GM10847 (cell line): ENCODE measurements around the gene VPS35L.

ENCODE experiments used
- POLR2A ChIP-seq: IDR thresholded peaks from 2 replicates; pipeline ENCODE4 v1.6.1; 2011; ENCODE audit not compliant: insufficient read length; ENCODE audit errors: extremely low read depth

The VPS35L gene

DNA sequence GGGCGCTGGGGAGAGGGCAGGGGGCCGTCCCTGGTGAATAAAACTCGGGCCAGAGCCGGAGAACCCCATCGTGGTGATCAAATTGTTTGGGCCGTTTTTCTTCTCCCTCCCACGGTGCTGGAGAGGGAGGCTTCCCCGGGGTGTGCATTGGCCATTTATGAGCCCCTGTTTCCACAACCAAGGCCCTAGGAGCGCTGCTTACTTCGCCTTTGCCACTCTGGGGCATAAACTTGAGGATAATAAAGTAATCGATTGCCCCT lies 31.2 kb upstream of the VPS35L start:
- no peak for TF ChIP-seq POLR2A

DNA sequence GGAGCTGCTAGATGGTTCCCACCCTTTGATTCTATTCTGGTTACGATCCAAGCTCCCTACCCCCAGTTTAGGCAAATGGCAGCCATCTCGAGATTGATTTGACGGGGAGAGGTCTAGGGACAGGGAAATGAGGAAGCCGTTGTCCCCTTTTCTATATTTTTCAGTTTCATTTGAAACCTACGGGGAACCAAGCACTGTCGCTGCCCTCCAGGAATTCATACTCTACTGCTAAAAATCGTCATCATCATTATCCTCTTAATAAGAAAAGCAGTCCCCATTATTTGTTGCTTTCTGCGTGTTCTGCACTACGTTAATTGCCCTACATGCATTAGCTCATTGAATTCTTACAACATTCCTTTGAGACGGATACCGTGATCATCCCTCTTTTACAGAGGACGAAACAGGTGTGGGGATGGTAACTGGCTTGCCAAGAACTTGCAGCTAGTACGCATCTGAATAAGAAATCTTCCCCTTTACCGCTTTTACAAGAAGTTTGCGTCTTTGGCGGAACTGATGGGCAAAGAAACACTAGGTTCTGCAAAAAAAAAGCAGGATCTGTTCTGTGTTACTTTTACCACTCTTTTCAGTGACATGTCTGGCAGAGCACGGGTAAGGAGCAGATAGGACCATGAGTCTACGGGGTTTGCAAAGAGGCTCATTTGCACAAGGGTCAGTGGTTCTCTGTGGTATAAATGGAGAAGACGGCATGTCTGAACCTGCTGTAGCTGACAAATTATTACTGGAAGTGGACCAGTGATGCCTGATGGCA lies 30.7 kb upstream of the VPS35L start:
- TF ChIP-seq POLR2A: no peak

DNA sequence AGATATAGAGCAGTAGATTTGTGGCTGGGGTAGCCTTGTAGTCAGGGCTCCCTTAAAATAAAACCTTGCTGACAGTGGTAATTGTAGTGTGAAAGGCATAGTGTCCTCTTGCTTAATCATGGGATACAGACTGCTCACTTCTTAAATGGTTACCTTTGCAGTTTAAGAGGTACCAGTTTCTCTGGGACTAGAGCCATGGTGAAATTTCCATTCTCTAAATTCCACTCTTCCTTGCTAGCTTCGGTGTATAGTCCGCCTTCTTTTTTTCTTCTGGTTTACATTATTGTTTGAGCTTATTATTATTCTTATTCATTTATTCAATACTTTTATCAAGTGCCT lies 30.1 kb upstream of the VPS35L start:
- no peak for TF ChIP-seq POLR2A

DNA sequence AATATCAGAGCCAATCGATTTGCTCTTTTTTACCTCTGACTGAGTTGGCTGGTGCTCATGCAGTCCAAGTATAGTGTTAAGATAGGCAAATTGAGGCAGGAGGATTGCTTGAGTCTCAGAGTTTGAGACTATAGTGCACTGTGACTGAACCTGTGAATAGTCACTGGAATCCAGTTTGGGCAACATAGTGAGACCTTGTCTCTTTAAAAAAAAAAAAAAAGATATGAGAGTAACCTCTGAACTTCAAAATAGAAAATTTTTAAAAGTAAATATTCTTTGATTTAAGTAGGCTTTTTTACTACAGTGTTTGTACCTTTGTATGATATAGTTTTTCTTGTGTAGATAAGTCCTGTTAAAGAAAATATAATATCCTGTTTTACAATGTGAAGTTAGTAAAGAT lies 28.3 kb upstream of the VPS35L start:
- no peak for TF ChIP-seq POLR2A

DNA sequence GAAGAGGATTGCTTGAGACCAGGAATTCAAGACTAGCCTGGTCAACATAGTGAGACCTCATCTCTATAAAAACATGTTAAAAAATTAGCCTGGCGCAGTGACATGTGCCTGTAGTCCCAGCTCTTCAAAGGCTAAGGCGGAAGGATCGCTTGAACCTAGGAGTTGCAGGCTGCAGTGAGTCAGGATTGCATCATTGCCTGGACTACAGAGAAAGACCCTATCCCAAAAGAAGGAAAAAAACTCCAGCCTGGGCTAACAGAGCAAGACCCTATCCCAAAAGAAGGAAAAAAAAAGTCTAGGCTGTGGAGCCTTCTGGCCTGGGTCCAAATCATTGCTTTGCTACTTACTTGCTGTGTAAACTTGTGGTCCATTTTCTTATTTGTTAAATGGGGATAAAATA lies 26.8 kb upstream of the VPS35L start:
- TF ChIP-seq POLR2A: no peak

DNA sequence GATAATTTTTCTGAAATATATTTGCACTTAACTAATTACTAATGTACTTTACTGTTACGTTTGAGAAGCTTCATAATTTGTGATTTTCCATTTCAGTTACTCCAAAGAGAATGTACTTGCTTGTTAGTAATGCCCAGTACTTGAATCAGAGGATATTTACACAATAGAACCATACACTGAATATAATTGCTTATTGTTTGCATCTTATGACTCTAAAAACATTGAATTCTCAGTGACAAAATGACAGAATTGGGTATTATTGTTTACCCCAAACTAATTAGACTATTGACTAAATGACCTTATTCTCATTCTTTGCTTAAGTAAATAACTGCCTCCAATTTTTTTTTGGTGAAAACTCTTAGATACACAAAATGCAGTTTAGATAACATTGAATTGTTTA lies 22.9 kb upstream of the VPS35L start:
- TF ChIP-seq POLR2A: no peak

DNA sequence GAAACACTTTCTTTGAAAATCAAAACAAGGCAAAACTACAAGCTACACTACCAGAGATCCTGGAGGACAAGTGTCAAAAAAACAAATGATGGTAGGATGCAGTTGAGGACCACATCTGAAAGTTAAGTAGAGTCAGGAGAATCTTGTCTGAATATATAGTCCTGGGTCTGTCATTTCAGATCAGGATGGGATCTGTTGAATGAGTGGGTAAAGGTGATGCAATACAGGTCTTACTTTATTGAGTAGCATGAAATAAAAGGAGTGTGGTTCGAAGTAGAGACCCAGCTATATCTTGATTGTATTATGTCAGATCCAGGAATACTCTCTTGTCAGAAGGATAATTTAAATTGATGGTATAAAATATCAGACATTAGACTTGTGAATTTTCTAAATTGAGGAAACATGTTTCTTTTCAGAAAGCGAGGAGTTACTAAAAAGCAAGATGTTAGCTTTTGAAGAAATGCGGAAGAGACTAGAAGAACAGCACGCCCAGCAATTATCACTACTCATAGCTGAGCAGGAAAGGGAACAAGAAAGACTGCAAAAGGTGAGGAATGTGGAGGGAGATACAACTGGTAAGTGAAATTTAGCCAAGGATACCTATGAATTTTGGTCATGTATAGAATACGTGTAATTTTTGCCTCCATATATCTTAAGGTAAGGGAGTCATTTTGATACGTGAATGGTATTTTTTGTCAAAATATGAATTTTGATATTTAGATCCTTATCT lies 15.1 kb upstream of the VPS35L start:
- no peak for TF ChIP-seq POLR2A

DNA sequence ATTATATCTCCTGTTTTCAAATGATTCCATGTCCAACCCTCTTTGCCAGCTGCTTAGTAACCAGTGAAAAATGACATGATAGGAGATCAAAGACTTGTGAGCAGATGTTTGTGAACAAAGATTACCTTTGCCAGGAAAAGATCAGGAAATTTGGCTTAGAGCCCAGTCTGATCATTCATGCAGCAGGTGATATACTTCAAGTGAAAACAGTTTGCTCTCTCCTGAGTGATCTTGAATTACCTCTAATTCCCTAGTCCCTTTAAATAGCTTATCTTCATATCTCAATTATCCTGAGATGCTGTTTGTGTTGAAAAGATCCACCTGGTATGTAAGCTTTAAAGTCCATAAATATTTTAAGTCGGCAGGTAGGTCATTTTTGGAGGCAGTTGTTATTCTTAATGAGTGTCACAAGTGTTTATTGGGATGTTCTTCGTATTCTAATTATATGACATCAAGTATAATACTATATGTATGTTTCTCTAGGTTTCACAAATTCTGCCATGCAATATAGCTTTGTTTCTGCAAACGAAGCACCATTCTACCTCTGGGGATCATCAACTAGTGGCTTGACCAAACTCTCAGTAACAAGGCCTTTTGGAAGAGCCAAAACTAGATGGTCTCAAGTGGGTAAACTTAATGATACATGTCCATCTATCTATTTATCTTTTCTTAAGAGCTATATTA lies 13.2 kb upstream of the VPS35L start:
- no peak for TF ChIP-seq POLR2A

DNA sequence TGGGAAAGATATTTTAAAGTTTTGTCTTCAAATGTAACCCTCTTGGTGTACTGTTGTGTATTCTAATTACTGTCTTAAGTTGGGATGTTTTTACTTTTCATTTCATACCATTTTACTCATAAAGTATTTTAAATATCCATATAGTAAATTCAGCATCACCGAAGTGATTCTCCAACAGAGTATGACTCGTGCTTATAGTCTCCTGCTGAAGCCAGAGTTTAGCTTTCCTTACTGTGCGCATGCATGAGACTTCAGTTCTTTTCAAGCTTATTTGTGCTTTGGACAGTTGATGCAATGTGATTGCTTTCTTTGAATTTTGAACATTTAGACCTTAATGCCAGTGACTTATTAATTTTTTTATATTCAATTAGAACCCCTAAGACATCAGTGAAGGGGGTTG lies 7.4 kb upstream of the VPS35L start:
- no peak for TF ChIP-seq POLR2A

DNA sequence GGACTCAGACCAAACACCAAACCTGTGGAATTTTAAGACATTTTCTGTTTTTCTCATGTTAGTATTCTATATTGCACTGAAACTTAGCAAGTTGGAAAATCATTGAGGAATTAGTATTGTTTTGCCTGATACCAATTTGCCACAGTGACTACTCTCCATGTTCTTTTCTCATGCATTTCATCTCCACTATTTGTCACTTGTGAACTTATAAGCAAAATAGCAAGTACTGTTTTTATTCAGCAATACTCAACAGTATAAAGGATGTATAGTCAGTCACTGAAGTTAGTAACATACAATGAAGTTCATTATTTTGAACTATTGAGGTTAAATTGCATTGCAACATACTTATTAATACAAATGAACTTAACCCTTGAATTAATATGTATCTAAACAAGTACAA lies 5.8 kb upstream of the VPS35L start:
- TF ChIP-seq POLR2A: no peak

DNA sequence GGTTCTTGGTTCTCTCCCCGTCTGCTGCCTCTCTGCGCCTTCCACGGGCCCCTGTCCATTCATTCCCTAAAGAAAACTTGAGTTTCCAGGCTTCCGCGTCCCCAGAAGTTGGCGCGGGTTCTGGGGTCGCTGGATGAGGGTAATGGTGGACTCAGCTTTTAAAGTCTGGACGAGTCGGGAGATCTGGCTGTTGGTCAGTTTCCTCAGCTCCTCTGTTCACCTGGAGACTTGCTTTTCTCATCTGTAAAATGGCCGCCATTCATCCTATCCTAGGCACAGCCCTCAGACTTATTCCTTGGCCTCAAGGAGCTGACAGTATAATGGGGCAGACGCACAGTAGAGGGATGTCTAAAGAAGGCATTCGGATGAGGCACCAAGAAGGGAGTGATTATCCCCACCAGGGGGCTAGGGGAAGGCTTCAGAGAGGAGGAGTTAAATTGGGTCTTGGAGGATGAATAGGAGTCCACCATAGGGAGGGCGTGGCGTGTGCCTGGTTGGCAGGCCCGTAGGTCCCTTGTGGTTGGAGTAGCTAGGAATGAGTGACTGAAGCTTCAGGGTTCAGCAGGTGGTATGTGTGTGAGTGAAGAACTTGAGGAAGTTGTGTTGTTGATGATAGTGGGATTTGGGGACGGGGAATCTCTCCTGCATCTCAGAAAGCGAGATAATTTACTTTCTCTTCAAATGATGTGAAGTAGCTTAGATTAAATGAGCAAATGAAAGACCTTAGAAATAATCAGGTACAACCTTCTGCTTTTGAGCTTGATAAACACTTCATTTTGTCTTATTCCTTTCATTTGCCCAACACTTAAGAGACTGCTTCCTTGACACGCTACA lies 652 bp downstream of the VPS35L start:
- no peak for TF ChIP-seq POLR2A

DNA sequence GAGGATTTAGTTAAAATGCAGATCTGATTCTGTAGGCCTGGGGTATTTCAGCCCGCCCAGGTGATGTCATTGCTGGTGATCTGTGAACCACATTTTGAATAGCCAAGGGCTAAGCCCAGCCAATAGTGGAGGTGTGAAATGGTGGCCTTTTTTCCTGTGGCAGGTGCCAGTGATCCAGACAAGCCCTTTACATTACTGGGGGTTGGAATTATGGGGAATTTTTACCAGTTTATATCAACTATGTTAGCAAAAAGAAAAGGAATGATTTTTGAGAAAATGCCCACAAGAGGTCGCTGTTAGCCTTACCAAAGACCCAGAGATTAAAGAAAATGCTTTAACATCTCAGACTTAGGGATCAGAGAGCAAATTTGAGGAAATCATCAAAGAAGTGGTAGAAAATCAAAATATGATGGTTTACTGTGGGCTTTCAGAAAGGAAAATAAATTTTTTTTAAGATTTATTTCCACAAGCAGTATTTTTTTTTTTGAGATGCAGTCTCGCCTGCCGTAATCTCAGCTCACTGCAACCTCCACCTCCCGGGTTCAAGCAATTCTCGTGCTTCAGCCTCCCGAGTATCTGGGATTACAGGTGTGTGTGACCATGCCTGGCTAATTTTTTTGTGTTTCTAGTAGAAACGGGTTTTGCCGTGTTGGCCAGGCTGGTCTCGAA lies 3.9 kb downstream of the VPS35L start:
- no peak for TF ChIP-seq POLR2A

DNA sequence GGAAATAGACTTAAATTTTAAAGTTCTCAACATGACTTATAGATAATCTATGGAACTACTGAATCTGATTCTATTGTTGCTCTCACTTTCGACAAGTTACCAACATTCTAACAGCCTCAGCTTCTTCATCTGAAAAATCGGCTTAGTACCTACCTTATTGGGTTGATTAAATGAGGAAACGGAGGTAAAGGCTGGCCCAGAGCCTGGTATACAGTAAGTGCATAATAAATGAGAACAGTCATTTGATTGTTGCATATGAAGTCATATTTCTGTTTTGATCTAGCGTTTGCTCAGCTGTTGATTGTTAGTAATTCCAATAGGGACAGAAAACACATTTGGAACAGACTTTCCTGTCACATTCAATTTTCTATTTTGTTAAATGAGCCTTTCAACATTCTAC lies 4.6 kb downstream of the VPS35L start:
- TF ChIP-seq POLR2A: no peak

DNA sequence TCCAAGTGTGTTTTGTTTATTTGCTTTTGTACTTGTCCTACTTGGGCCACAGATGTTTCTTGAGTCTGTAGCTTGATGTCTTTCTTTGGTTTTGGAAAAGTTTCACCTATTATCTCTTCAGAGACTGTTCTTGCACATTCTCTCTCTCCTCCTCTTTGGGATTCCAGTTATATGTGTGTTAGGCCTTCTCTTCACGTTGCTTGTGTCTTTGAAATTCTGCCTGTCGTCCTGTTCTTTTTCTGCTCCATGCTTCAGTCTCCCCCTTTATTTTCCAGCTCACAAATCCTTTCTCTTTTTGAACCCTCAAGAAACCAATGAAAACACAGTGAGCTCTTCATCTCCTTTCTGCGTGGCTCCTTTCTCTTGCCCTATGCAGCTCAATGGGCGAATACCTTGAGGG lies 7.9 kb downstream of the VPS35L start:
- TF ChIP-seq POLR2A: no peak

DNA sequence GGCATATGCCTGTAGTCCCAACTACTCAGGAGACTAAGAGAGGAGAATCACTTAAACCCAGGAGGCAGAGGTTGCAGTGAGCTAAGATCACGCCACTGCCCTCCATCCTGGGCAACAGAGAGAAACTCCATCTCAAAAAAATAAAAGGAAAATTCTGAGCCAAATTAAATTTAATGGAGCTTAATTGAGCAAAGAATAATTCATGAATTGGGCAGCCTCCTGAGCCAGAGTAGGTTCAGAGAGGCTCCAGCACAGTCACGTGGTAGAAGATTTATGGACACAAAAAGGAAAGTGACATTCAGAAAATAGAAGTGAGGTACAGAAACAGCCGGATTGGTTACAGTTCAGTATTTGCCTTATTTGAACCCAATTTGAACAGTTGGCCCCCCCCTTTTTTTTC lies 10.9 kb downstream of the VPS35L start:
- TF ChIP-seq POLR2A: no peak

DNA sequence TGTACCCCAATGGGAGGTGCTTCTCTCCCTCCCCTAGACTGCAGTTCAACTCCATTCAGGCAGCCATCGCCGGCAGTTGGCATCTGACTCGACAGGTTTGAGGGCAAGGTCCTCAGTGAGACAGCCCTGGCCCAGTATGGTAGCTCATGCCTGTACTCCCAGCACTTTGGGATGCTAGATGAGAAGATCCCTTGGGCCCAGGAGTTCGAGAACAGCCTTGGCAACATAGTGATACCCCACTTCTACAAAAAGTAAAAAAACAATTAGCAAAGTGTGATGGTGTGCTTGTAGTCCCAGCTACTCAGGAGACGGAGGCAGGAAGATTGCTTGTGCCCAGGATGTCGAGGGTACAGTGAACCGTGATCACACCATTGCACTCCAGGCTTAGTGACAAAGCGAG lies 12.1 kb downstream of the VPS35L start:
- no peak for TF ChIP-seq POLR2A

DNA sequence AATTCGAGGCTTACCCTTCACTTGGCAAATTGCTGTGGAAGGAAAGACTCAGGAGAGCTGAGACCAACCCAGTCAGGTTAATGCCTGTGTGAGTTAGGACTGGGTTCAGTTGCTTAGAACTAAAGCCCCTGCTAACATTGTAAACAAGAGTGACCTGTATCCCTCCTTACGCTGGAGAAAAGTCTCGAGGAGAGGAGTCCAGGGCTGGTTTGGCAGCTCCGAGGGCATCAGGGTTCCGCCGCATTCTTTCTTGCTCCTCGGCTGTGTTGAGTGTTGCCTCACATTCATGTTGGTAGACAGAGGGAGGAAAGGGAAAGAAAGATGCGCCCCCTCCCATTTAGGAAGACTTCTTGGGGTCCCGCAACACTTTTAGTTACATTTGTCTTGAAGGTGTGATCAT lies 18.5 kb downstream of the VPS35L start:
- no peak for TF ChIP-seq POLR2A
